Activated CD4-positive, alpha-beta memory T cell treated with anti-CD3 and anti-CD28 coated beads for 36 hours (primary cell): ENCODE measurements around the gene FAF1. TPM values are rescaled to one million over a fixed set of nuclear protein-coding genes. Genes with fewer than 3 reads are reported as not detected.

Experiments used
- CTCF ChIA-PET: fragments of 350-600 bp; sonication (Branson Sonifier 250); formaldehyde crosslinking; loops from one replicate; lab custom pipeline; 2021; ENCODE audit warnings: antibody characterized with exemption, inconsistent platforms; lab: Charles Lee
- POLR2A ChIA-PET: fragments of 350-600 bp; sonication (Branson Sonifier 250); formaldehyde crosslinking; loops from one replicate; lab custom pipeline; 2021; ENCODE audit warnings: antibody characterized with exemption; lab: Charles Lee
- DNase-seq: peaks from one replicate; pipeline ENCODE4 v3.0.0-alpha.2; 2020
- H3K27ac Mint-ChIP-seq: one replicate; pipeline ENCODE4 v1.8.0; 2021; ENCODE audit warnings: mixed read lengths
- H3K27me3 Mint-ChIP-seq: one replicate; pipeline ENCODE4 v1.8.0; 2021; ENCODE audit warnings: mixed read lengths
- H3K36me3 Mint-ChIP-seq: one replicate; pipeline ENCODE4 v1.8.0; 2021; ENCODE audit warnings: mixed read lengths
- H3K4me1 Mint-ChIP-seq: one replicate; pipeline ENCODE4 v1.8.0; 2021; ENCODE audit warnings: low read depth, mixed read lengths
- H3K4me3 Mint-ChIP-seq: one replicate; pipeline ENCODE4 v1.8.0; 2021; ENCODE audit warnings: mild to moderate bottlenecking, mixed read lengths
- H3K9me3 Mint-ChIP-seq: one replicate; pipeline ENCODE4 v1.8.0; 2021; ENCODE audit warnings: mixed read lengths
- intact Hi-C: fragments of 100-400 bp; cut with micrococcal nuclease; formaldehyde crosslinking; loops from one replicate; pipeline ENCODE4 v1.15.1; 2023
- total RNA-seq, 2 experiments: library from RNA; stranded (reverse); gene quantifications; one replicate each; pipeline ENCODE4 v1.2.3, GENCODE V29; 2021

FAF1 gene
- total RNA-seq, 2 experiments from 2014 or later: 77.0 to 84.6 TPM

GRCh38 chr1:50595874-50596273 is 364.2 kb downstream of the FAF1 start:
- ChIA-PET CTCF (interaction anchor here (1.0 kb wide), 1 partner anchor 9 kb away, joined by 3 read pairs; no protein-coding TSS in a partner anchor), POLR2A (no interaction called here)
- no peaks in the 10 kb centered on the region for H3K9me3 Mint-ChIP-seq
- H3K27me3 Mint-ChIP-seq: no peaks in the 10 kb centered on the region
- intact Hi-C loops: no loop called here
- H3K4me1 Mint-ChIP-seq: no peaks in the 10 kb centered on the region
- no peak overlapping the region for H3K4me3 Mint-ChIP-seq
- DNase-seq: no peak
- peaks cover 16% of the 10 kb centered on the region for H3K36me3 Mint-ChIP-seq
- no peak overlapping the region for H3K27ac Mint-ChIP-seq

DNA sequence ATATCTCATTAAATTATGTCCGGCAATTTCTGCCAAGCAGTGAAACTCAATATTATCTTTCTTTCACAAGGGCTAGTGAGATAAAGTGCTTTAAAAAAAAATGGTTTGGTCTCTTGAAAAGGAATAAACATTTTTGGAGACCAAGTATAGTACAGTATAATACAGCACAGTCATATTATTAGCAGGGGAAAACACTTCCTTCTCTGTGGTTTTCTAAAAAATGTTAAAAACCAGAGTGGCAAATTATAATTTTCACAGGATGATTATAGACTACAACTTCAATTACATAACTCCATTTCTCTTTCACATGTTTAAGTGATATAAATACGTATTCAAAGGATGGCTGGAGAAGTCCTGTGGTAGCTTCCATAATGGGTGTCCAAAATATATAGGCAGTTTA is 366.6 kb downstream of the FAF1 start:
- Mint-ChIP-seq H3K27ac (no peak overlapping the region), H3K27me3 (no peaks in the 10 kb centered on the region), H3K4me1 (no peaks in the 10 kb centered on the region), H3K4me3 (no peak overlapping the region), H3K9me3 (no peaks in the 10 kb centered on the region), H3K36me3 (peaks cover 20% of the 10 kb centered on the region)
- intact Hi-C loops: no loop called here
- no peak for DNase-seq
- ChIA-PET POLR2A (no interaction called here), CTCF (no interaction called here)

- Mint-ChIP-seq H3K9me3 (no peaks in the 10 kb centered on the region), H3K4me3 (no peak overlapping the region), H3K27me3 (no peaks in the 10 kb centered on the region), H3K27ac (no peak overlapping the region), H3K4me1 (no peaks in the 10 kb centered on the region), H3K36me3 (peaks cover 25% of the 10 kb centered on the region)
- intact Hi-C loops: no loop called here
- no peak for DNase-seq
- POLR2A ChIA-PET: no interaction called here
- CTCF ChIA-PET: no interaction called here
Observed at GRCh38 chr1:50591598-50591997, 368.5 kb downstream of the FAF1 start.

DNA sequence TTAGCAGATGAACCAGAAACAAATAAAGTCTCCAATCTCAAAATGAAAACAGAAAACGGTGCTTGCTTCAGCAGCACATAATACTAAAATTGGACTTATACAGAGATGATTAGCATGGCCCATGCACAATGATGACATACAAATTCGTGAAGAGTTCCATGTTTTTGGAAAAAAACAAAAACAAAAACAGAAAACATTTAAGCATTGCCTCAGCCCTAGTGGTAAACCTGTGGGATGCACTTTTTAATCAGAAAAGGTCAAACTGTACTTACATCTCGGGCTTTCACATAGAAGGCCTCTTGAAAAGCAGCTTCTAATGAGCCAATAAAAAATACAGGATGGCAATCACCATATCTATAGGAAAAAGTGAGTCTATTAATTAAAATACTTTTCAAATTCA is 377.7 kb downstream of the FAF1 start:
- Mint-ChIP-seq H3K9me3 (no peaks in the 10 kb centered on the region), H3K36me3 (peaks cover 18% of the 10 kb centered on the region), H3K27me3 (no peaks in the 10 kb centered on the region), H3K4me1 (no peaks in the 10 kb centered on the region), H3K27ac (no peak overlapping the region), H3K4me3 (no peak overlapping the region)
- intact Hi-C loops: no loop called here
- DNase-seq: no peak
- ChIA-PET CTCF (no interaction called here), POLR2A (no interaction called here)

GRCh38 chr1:50570066-50570468 is 390.0 kb downstream of the FAF1 start:
- Mint-ChIP-seq H3K27ac (no peak overlapping the region), H3K4me1 (no peaks in the 10 kb centered on the region), H3K4me3 (no peak overlapping the region), H3K27me3 (no peaks in the 10 kb centered on the region), H3K9me3 (no peaks in the 10 kb centered on the region), H3K36me3 (peaks cover 24% of the 10 kb centered on the region)
- DNase-seq: no peak
- POLR2A ChIA-PET: no interaction called here
- CTCF ChIA-PET: no interaction called here
- intact Hi-C loops: no loop called here

GRCh38 chr1:50568782-50569181 is 391.3 kb downstream of the FAF1 start:
- Mint-ChIP-seq H3K27ac (no peak overlapping the region), H3K9me3 (no peaks in the 10 kb centered on the region), H3K27me3 (no peaks in the 10 kb centered on the region), H3K4me3 (no peak overlapping the region), H3K4me1 (no peaks in the 10 kb centered on the region), H3K36me3 (peaks cover 27% of the 10 kb centered on the region)
- no peak for DNase-seq
- ChIA-PET CTCF (no interaction called here), POLR2A (no interaction called here)
- intact Hi-C loops: no loop called here

- ChIA-PET POLR2A (no interaction called here), CTCF (no interaction called here)
- no peaks in the 10 kb centered on the region for H3K9me3 Mint-ChIP-seq
- no peak for DNase-seq
- intact Hi-C loops: no loop called here
- H3K27ac Mint-ChIP-seq: no peak overlapping the region
- peaks cover 34% of the 10 kb centered on the region for H3K36me3 Mint-ChIP-seq
- H3K4me3 Mint-ChIP-seq: no peak overlapping the region
- no peaks in the 10 kb centered on the region for H3K4me1 Mint-ChIP-seq
- no peaks in the 10 kb centered on the region for H3K27me3 Mint-ChIP-seq
Observed at GRCh38 chr1:50566405-50566804, 393.7 kb downstream of the FAF1 start.

DNA sequence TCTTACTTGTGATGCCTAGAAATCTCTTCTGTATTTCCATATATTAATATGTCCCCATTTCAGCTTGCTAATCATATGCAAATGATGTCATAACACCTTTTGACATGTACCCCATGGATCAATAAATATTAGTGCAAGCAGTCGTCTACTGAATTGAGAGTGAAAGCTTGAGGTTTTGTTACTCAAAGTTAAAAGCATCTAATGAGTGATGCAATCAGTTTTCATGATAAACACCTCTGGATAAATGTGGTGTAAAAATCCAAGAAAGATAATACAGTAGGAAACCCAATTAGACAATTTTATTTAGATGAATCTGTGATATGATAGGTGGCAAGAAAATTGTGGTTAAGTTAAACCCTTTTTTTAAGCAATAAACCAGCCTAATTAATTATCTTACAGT is 395.6 kb downstream of the FAF1 start:
- H3K9me3 Mint-ChIP-seq: no peaks in the 10 kb centered on the region
- peaks cover 35% of the 10 kb centered on the region for H3K36me3 Mint-ChIP-seq
- no peak overlapping the region for H3K27ac Mint-ChIP-seq
- H3K27me3 Mint-ChIP-seq: no peaks in the 10 kb centered on the region
- no peak for DNase-seq
- ChIA-PET POLR2A (no interaction called here), CTCF (interaction anchor here (1.2 kb wide), 1 partner anchor 8 kb away, joined by 4 read pairs; no protein-coding TSS in a partner anchor)
- no peaks in the 10 kb centered on the region for H3K4me1 Mint-ChIP-seq
- intact Hi-C loops: no loop called here
- no peak overlapping the region for H3K4me3 Mint-ChIP-seq

DNA sequence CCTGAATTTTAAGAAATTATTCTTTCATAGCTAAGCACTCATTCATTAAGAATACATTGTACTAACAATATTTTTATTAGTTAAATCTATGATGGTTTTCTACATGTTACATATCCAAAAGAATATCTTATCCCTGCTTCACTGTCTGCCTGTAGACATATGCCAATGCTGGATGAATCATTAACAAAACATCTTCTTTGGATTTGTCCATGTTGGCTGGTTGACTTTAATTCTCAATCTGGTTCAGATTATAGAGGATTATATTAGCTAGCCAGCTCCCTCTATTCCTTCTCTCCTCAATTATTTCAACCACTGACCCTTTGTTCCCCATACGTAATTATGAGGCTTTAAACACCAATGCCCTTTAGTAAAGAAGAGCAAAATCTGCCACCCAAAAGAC is 398.0 kb downstream of the FAF1 start:
- H3K4me1 Mint-ChIP-seq: no peaks in the 10 kb centered on the region
- ChIA-PET CTCF (no interaction called here), POLR2A (no interaction called here)
- intact Hi-C loops: no loop called here
- no peaks in the 10 kb centered on the region for H3K27me3 Mint-ChIP-seq
- no peaks in the 10 kb centered on the region for H3K9me3 Mint-ChIP-seq
- no peak overlapping the region for H3K4me3 Mint-ChIP-seq
- no peak overlapping the region for H3K27ac Mint-ChIP-seq
- H3K36me3 Mint-ChIP-seq: peaks cover 39% of the 10 kb centered on the region
- no peak for DNase-seq

DNA sequence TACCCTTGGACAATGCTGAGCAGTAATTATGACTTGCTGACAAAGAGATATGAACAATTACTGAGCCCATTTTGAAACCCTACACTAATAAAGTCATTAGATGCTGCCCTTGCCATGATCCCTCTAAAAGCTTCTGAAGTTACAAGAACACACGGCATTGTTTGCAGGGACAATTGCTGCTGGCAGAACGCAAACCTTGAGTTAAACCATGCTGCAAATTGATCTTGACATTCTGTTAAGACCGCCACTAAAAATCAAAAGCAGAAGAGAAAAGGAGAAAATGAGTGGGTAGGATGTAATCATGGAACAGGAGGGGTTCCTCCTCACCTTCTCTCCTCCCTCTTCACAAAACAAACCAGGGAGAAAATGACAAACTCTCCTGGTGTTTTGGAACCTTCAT is 400.6 kb downstream of the FAF1 start:
- H3K27me3 Mint-ChIP-seq: no peaks in the 10 kb centered on the region
- no peaks in the 10 kb centered on the region for H3K4me1 Mint-ChIP-seq
- H3K36me3 Mint-ChIP-seq: peaks cover 32% of the 10 kb centered on the region
- ChIA-PET POLR2A (no interaction called here), CTCF (no interaction called here)
- intact Hi-C loops: no loop called here
- no peak overlapping the region for H3K4me3 Mint-ChIP-seq
- DNase-seq: no peak
- H3K9me3 Mint-ChIP-seq: no peaks in the 10 kb centered on the region
- no peak overlapping the region for H3K27ac Mint-ChIP-seq

- no peaks in the 10 kb centered on the region for H3K27me3 Mint-ChIP-seq
Observed at GRCh38 chr1:50553921-50554320, 406.1 kb downstream of the FAF1 start.

DNA sequence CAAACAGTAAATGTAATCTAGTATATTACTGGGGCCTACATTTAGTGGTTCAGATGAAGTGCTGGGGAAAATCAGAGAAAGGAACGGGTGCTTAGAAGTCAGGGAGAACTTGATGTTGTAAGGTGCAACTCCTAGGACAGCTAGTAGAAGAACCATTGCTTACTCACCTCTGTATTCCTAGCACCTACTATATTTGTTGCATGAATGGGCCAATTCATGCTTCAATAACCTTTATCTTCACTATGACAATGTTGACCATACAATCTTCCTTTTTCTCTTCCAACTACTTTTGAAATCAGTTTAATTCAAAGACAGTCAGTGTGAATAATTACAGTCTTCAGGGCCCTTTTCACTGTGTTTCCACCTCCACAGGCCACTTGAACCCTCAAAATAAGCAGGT is 411.8 kb downstream of the FAF1 start:
- H3K27me3 Mint-ChIP-seq: no peaks in the 10 kb centered on the region
- DNase-seq: no peak
- H3K4me1 Mint-ChIP-seq: no peaks in the 10 kb centered on the region
- peaks cover 1% of the 10 kb centered on the region for H3K36me3 Mint-ChIP-seq
- intact Hi-C loops: no loop called here
- H3K27ac Mint-ChIP-seq: no peak overlapping the region
- POLR2A ChIA-PET: no interaction called here
- no peaks in the 10 kb centered on the region for H3K9me3 Mint-ChIP-seq
- H3K4me3 Mint-ChIP-seq: no peak overlapping the region
- CTCF ChIA-PET: no interaction called here

More at GRCh38 chr1:50553921-50554320, 406.1 kb downstream of the FAF1 start:
- no peaks in the 10 kb centered on the region for H3K9me3 Mint-ChIP-seq
- no peak overlapping the region for H3K4me3 Mint-ChIP-seq
- H3K36me3 Mint-ChIP-seq: peaks cover 7% of the 10 kb centered on the region
- CTCF ChIA-PET: no interaction called here
- H3K27ac Mint-ChIP-seq: no peak overlapping the region
- H3K4me1 Mint-ChIP-seq: no peaks in the 10 kb centered on the region
- no peak for DNase-seq
- POLR2A ChIA-PET: no interaction called here
- intact Hi-C loops: no loop called here

DNA sequence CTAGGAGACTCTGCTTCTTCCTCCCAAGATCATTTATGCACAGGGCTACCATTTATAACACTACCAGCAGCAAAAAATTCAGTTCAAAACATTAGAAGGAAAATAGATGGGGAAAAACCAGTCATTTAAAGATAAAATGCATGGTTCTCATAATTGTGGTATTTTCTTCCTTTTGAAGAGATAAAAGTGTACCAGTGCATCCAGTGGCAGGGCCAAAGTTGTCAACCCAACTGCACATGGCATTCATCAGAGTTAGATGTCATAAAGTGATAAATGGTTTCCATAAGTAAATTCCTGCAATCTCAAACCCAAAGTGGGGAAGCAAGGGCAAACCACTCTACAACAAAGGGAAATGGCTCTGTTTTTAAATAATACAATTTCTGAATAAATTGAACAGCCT is 417.7 kb downstream of the FAF1 start:
- H3K27me3 Mint-ChIP-seq: no peaks in the 10 kb centered on the region
- H3K4me1 Mint-ChIP-seq: no peaks in the 10 kb centered on the region
- no peaks in the 10 kb centered on the region for H3K9me3 Mint-ChIP-seq
- H3K36me3 Mint-ChIP-seq: peaks cover 2% of the 10 kb centered on the region
- no peak for DNase-seq
- POLR2A ChIA-PET: no interaction called here
- no peak overlapping the region for H3K4me3 Mint-ChIP-seq
- CTCF ChIA-PET: no interaction called here
- intact Hi-C loops: no loop called here
- H3K27ac Mint-ChIP-seq: no peak overlapping the region
